GM03348 (cell line): ENCODE results near the gene CBLB.
"Not testable (repeated sequence)": the region's sequence is repeated elsewhere in the genome, so short reads cannot be mapped to it uniquely, and the experiment has no call there.

Source experiments
- DNase-seq: peaks from one replicate; pipeline ENCODE4 v3.0.0; 2012; ENCODE audit warnings: low spot score

Gene CBLB

GRCh38 chr3:105752791-105753415 is 115.9 kb downstream of the CBLB start:
- peak; percentile 7 for DNase-seq

GRCh38 chr3:105747696-105748095 is 121.1 kb downstream of the CBLB start:
- no peak for DNase-seq

GRCh38 chr3:105747060-105747541 is 121.7 kb downstream of the CBLB start:
- peak; percentile 60 for DNase-seq

- no peak for DNase-seq
Measured at GRCh38 chr3:105746231-105746996, 122.4 kb downstream of the CBLB start.

- DNase-seq: no peak
Measured at GRCh38 chr3:105745046-105745445, 123.8 kb downstream of the CBLB start.

- no peak for DNase-seq
Measured at GRCh38 chr3:105744202-105744601, 124.6 kb downstream of the CBLB start.

GRCh38 chr3:105733356-105733755 is 135.5 kb downstream of the CBLB start:
- DNase-seq: no peak

- DNase-seq: no peak
Measured at GRCh38 chr3:105731686-105732085, 137.1 kb downstream of the CBLB start.

GRCh38 chr3:105730801-105731354 is 137.9 kb downstream of the CBLB start:
- DNase-seq: no peak

- peak; percentile 10 for DNase-seq
Measured at GRCh38 chr3:105729667-105730066, 139.1 kb downstream of the CBLB start.

GRCh38 chr3:105728771-105729312 is 140.0 kb downstream of the CBLB start:
- no peak for DNase-seq

- not testable (repeated sequence) for DNase-seq
Measured at GRCh38 chr3:105727036-105727435, 141.8 kb downstream of the CBLB start.

- DNase-seq: no peak
Measured at GRCh38 chr3:105722943-105723556, 145.8 kb downstream of the CBLB start.

- no peak for DNase-seq
Measured at GRCh38 chr3:105719791-105720190, 149.0 kb downstream of the CBLB start.

GRCh38 chr3:105715372-105715771 is 153.4 kb downstream of the CBLB start:
- peak; percentile 12 for DNase-seq

GRCh38 chr3:105714453-105714852 is 154.4 kb downstream of the CBLB start:
- DNase-seq: no peak

GRCh38 chr3:105708980-105709379 is 159.8 kb downstream of the CBLB start:
- DNase-seq: no peak

GRCh38 chr3:105707009-105707408 is 161.8 kb downstream of the CBLB start:
- no peak for DNase-seq

- no peak for DNase-seq
Measured at GRCh38 chr3:105704726-105705410, 163.9 kb downstream of the CBLB start.

- DNase-seq: no peak
Measured at GRCh38 chr3:105700575-105700974, 168.2 kb downstream of the CBLB start.

GRCh38 chr3:105691633-105692032 is 177.2 kb downstream of the CBLB start:
- peak; percentile 5 for DNase-seq

GRCh38 chr3:105691053-105691452 is 177.8 kb downstream of the CBLB start:
- DNase-seq: no peak
